Suprapubic skin (tissue), 4 donors: Measurements from ENCODE around the gene MLXIP. TPM values are rescaled to one million over a fixed set of nuclear protein-coding genes. Genes with fewer than 3 reads are reported as not detected.

Experiments
- DNase-seq, 2 donors: peaks; one replicate each; pipeline ENCODE4 v3.0.0-alpha.2; 2019; ENCODE audit warnings: low spot score in 2 of 2
- H3K27ac ChIP-seq: fragments of 200-600 bp; sonication (generic); one replicate; pipeline ENCODE4 v1.5.1; 2019
- H3K27me3 ChIP-seq: fragments of 200-600 bp; sonication (generic); one replicate; pipeline ENCODE4 v1.5.1; 2019
- H3K36me3 ChIP-seq: fragments of 200-600 bp; sonication (generic); one replicate; pipeline ENCODE4 v1.5.1; 2019
- H3K4me1 ChIP-seq: fragments of 200-600 bp; sonication (generic); one replicate; pipeline ENCODE4 v1.5.1; 2019
- H3K4me3 ChIP-seq: fragments of 200-600 bp; sonication (generic); one replicate; pipeline ENCODE4 v1.5.1; 2019; ENCODE audit warnings: mild to moderate bottlenecking
- H3K9me3 ChIP-seq: fragments of 200-600 bp; sonication (generic); one replicate; pipeline ENCODE4 v1.5.1; 2019
- EP300 ChIP-seq: sonication (generic); formaldehyde crosslinking; IDR thresholded peaks from one replicate; pipeline ENCODE4 v1.6.1; 2017; ENCODE audit warnings: antibody characterized with exemption
- POLR2A ChIP-seq, 2 donors: fragments of 450-650 bp; IDR thresholded peaks; one replicate each; pipeline ENCODE4 v1.6.1; 2017; ENCODE audit warnings: antibody characterized with exemption in 2 of 2, mild to moderate bottlenecking in 2 of 2, moderate library complexity in 2 of 2
- POLR2AphosphoS5 ChIP-seq, 3 donors: sonication (generic); formaldehyde crosslinking; IDR thresholded peaks; one replicate each; pipeline ENCODE4 v1.6.1; 2017; ENCODE audit warnings: antibody characterized with exemption in 3 of 3
- WGBS: methylation state at CpG from one replicate; pipeline ENCODE4 v1.1.5; 2018; 5-methylcytosine and 5-hydroxymethylcytosine counted together
- total RNA-seq, 4 donors: library from RNA; depleted of rRNA; stranded (reverse); fragments of >200 nt; gene quantifications; one replicate each; pipeline ENCODE4 v1.1.0, GENCODE V29; 2016
- TF ChIP-seq, protein P1 (sequence below), 2 donors: fragments of 200-600 bp in 1 of 2; fragments of 450-650 bp in 1 of 2; sonication (generic) in 1 of 2; IDR thresholded peaks; one replicate each; pipeline ENCODE4 v1.5.1; 2016 to 2019; ENCODE audit warnings: antibody characterized with exemption in 2 of 2, mild to moderate bottlenecking in 1 of 2, moderate library complexity in 1 of 2

Gene MLXIP
- total RNA-seq, 4 donors from 2014 or later: 25.2 to 91.4 (median 35.4) TPM

DNA sequence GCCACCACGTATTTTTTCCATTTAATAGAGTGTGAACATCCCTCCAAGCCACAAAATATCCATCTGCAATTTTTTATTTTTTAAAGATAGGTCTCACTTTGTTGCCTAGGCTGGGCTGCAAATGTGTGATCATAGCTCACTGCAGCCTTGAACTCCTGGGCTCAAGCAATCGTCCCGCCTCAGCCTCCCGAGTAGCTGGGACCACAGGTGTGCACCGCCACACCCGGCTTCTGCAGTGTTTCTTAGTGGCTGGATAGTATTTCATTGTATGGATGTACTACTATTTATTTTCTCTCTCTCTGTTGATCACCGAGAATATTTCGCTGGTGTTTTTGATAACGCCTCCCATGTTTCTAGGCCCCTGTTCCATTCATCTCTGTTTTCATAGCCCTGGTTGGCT, 17.5 kb downstream of the MLXIP start:
- DNase-seq: no peak
- H3K36me3 ChIP-seq: no peaks in the 10 kb centered on the region
- 90% methylated on average over 8 of the region's 9 CpGs for WGBS
- peak overlapping the region; percentile 90 for H3K27ac ChIP-seq
- TF ChIP-seq POLR2AphosphoS5 (IDR thresholded peaks at IDR 0.05): no peak
- no peak for TF ChIP-seq EP300
- no peak for TF ChIP-seq POLR2A (IDR thresholded peaks at IDR 0.05)
- TF ChIP-seq, protein P1, sequence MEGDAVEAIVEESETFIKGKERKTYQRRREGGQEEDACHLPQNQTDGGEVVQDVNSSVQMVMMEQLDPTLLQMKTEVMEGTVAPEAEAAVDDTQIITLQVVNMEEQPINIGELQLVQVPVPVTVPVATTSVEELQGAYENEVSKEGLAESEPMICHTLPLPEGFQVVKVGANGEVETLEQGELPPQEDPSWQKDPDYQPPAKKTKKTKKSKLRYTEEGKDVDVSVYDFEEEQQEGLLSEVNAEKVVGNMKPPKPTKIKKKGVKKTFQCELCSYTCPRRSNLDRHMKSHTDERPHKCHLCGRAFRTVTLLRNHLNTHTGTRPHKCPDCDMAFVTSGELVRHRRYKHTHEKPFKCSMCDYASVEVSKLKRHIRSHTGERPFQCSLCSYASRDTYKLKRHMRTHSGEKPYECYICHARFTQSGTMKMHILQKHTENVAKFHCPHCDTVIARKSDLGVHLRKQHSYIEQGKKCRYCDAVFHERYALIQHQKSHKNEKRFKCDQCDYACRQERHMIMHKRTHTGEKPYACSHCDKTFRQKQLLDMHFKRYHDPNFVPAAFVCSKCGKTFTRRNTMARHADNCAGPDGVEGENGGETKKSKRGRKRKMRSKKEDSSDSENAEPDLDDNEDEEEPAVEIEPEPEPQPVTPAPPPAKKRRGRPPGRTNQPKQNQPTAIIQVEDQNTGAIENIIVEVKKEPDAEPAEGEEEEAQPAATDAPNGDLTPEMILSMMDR (IDR thresholded peaks at IDR 0.05): no peak
- H3K9me3 ChIP-seq: no peaks in the 10 kb centered on the region
- no peaks in the 10 kb centered on the region for H3K27me3 ChIP-seq
- no peak overlapping the region for H3K4me3 ChIP-seq
- H3K4me1 ChIP-seq: peaks cover 87% of the 10 kb centered on the region

DNA sequence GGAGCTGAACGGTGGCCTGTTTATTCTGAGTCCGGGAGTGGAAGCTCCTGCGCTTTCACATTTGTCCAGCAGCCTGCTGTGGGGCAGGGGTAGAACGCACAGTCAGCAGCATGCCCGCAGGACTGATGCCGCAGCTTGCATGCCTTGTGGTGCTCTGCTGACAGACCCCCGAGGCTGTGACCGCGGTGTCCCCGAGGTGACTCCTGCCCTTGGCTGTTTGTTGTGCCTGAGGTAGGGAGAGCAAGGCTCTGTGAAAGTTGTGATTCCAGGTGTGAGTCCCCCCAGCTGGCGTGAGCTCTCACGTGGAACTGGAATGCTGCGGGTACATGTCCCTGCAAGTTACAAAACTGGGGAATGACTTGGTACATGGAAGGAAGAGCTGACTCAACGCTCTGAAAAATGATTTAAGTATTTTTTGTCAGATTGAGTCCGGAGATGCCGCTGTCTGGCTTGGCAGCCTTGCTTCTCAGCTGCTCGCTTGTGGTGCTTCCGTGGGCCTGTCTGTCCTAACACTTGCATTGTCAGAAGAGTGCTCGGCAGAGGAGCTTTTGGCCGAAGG, 18.1 kb downstream of the MLXIP start:
- peaks cover 84% of the 10 kb centered on the region for H3K4me1 ChIP-seq
- H3K36me3 ChIP-seq: no peaks in the 10 kb centered on the region
- H3K9me3 ChIP-seq: no peaks in the 10 kb centered on the region
- peak in 1 of 2 donors; percentile 57 for DNase-seq
- H3K27me3 ChIP-seq: no peaks in the 10 kb centered on the region
- H3K4me3 ChIP-seq: peak overlapping the region; percentile 7
- TF ChIP-seq, protein P1 (IDR thresholded peaks at IDR 0.05): no peak
- TF ChIP-seq POLR2AphosphoS5 (IDR thresholded peaks at IDR 0.05) (peak in 1 of 3 donors; percentile 74), EP300 (no peak)
- H3K27ac ChIP-seq: peak overlapping the region; percentile 90
- WGBS: 41% methylated on average over 17 of the region's 20 CpGs

DNA sequence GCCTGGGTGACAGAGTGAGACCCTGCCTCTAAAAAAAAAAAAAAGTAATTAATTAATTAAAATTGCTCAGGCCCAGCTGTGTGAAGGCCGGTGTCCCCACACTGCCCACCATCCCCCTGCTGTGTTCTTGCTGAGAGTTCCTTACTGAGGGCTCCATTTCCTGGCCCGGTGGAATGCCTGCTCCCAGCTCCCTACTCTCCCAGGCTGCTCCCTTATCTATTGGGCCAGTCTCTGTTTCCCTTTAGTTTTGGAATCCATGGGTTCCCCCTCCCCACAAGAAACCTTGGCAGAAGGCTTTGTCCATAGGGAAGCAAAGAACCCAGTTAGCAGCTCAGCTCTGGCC, 19.0 kb downstream of the MLXIP start:
- WGBS: 41% methylated on average over 2 of the region's 2 CpGs
- H3K4me3 ChIP-seq: no peak overlapping the region
- H3K36me3 ChIP-seq: no peaks in the 10 kb centered on the region
- H3K9me3 ChIP-seq: no peaks in the 10 kb centered on the region
- peaks cover 75% of the 10 kb centered on the region for H3K4me1 ChIP-seq
- no peaks in the 10 kb centered on the region for H3K27me3 ChIP-seq
- peak in 1 of 2 donors; percentile 55 for DNase-seq
- TF ChIP-seq EP300: no peak
- TF ChIP-seq, protein P1 (IDR thresholded peaks at IDR 0.05): no peak
- no peak for TF ChIP-seq POLR2A (IDR thresholded peaks at IDR 0.05)
- TF ChIP-seq POLR2AphosphoS5 (IDR thresholded peaks at IDR 0.05): no peak
- peak overlapping the region; percentile 90 for H3K27ac ChIP-seq

DNA sequence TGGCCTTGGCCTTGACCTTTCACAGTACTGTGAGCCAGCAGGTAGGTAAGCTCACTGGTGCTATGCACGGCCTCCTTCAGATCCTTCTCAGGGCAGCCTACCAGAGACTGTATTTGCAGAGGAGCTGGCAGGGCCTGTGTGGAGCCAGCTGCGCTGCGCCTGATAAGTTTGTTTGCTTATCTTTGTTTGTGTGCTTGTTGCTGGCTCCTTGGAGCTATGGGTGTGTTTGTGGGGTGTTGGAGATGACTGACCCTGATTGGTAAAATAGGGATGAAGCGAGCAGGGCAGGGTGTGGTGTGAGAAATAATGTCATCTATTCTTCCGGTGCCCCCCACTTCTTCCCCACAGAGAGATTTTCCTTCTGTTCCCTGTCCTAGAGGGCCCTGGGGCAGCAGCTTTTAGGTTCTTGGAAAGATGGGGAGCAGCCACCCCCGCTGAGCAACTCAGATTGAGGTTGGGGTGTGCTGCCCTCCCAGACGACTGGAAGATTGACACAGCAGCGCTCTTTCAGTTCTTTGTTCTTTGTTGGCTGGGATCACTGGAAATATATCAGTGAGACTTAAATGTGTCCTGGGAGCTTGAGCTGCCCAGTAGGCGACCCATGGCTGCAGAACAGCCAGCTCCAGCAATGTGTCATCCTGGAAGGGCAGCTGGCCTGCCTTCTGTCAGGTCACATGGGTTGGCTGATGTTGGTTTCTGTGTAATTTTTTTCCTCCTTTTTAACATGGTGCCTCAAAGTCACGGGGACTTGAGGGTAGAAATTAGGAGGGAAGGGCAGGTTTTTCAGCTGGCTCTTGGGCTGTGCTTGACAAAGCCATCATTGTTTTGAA, 19.6 kb downstream of the MLXIP start:
- no peak overlapping the region for H3K4me3 ChIP-seq
- no peaks in the 10 kb centered on the region for H3K36me3 ChIP-seq
- peak overlapping the region; percentile 90 for H3K27ac ChIP-seq
- TF ChIP-seq, protein P1 (IDR thresholded peaks at IDR 0.05): no peak
- TF ChIP-seq POLR2AphosphoS5 (IDR thresholded peaks at IDR 0.05) (no peak), POLR2A (IDR thresholded peaks at IDR 0.05) (no peak), EP300 (no peak)
- no peaks in the 10 kb centered on the region for H3K27me3 ChIP-seq
- H3K9me3 ChIP-seq: no peaks in the 10 kb centered on the region
- DNase-seq: peak in 1 of 2 donors; percentile 69
- 23% methylated on average over 10 of the region's 10 CpGs for WGBS
- peaks cover 72% of the 10 kb centered on the region for H3K4me1 ChIP-seq

DNA sequence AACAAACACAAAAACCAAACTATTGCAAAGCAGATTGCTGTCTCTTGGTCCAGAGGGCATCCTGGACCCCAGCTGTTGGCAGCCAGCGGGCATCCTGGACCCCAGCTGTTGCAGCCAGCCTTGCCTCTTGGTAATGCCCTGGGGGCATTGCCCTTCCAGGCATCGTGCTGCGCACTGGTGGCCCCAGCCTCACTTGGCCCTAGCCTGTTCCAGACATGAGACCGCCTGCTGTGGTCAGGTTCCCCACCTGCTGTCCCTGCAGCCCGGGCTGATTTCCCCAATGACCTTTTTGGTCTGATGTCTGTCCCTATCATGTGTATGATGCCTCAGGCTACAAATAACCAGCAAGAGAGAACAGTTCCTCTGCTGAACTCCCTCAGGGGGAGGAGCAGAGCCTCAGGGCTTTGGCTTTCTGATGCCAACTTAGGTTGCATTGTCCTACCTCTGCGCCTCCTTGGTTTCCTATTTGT, 20.8 kb downstream of the MLXIP start:
- peak overlapping the region; percentile 90 for H3K27ac ChIP-seq
- no peaks in the 10 kb centered on the region for H3K9me3 ChIP-seq
- no peaks in the 10 kb centered on the region for H3K27me3 ChIP-seq
- no peak overlapping the region for H3K4me3 ChIP-seq
- 85% methylated on average over 6 of the region's 6 CpGs for WGBS
- DNase-seq: peak in 1 of 2 donors; percentile 60
- no peak for TF ChIP-seq POLR2A (IDR thresholded peaks at IDR 0.05)
- TF ChIP-seq, protein P1 (IDR thresholded peaks at IDR 0.05): no peak
- no peak for TF ChIP-seq POLR2AphosphoS5 (IDR thresholded peaks at IDR 0.05)
- TF ChIP-seq EP300: no peak
- H3K36me3 ChIP-seq: no peaks in the 10 kb centered on the region
- H3K4me1 ChIP-seq: peaks cover 70% of the 10 kb centered on the region
